Peyer's patch (tissue), 4 donors: ENCODE data around the gene FAM163A.

ENCODE experiments used
- POLR2A ChIP-seq, 2 donors: fragments of 450-650 bp; IDR thresholded peaks; one replicate each; pipeline ENCODE4 v1.5.1; 2017; ENCODE audit warnings: antibody characterized with exemption in 2 of 2, mild to moderate bottlenecking in 2 of 2, moderate library complexity in 2 of 2
- TF ChIP-seq, protein P1 (sequence below), 6 experiments: fragments of 450-650 bp in 4 of 6; fragments of 200-600 bp in 2 of 6; sonication (generic) in 1 of 6; IDR thresholded peaks; one replicate each; pipeline ENCODE4 v1.5.1; 2017 to 2019; ENCODE audit warnings: antibody characterized with exemption in 6 of 6, mild to moderate bottlenecking in 3 of 6, moderate library complexity in 1 of 6

DNA sequence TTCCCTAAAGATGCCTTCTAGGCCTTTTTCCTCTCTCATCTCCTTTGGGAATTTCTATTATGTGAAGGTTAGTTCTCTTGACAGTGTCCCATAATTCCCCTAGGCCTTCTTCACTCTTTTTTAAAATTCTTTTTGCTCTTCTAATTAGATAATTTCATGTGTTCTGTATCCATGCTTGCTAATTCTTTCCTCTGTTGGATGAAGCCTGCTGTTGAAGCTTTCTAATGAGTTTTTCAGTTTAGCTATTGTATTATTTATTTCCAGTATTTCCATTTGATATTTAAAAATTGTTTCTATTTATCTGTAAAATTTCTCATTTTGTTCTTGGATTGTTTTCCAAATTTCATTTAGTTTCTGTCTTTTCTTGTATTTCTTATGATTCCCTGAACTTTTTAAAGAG is 28.5 kb upstream of the FAM163A start:
- TF ChIP-seq POLR2A (IDR thresholded peaks at IDR 0.05), result no peak
- TF ChIP-seq, protein P1, sequence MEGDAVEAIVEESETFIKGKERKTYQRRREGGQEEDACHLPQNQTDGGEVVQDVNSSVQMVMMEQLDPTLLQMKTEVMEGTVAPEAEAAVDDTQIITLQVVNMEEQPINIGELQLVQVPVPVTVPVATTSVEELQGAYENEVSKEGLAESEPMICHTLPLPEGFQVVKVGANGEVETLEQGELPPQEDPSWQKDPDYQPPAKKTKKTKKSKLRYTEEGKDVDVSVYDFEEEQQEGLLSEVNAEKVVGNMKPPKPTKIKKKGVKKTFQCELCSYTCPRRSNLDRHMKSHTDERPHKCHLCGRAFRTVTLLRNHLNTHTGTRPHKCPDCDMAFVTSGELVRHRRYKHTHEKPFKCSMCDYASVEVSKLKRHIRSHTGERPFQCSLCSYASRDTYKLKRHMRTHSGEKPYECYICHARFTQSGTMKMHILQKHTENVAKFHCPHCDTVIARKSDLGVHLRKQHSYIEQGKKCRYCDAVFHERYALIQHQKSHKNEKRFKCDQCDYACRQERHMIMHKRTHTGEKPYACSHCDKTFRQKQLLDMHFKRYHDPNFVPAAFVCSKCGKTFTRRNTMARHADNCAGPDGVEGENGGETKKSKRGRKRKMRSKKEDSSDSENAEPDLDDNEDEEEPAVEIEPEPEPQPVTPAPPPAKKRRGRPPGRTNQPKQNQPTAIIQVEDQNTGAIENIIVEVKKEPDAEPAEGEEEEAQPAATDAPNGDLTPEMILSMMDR (IDR thresholded peaks at IDR 0.05), result no peak
